SK-N-SH treated with all-trans-retinoic acid at 6 μM for 48 hours (cell line): ENCODE data around the gene ZBTB24.

Experiments
- ZNF8 ChIP-seq: fragments of 450-650 bp; formaldehyde crosslinking; IDR thresholded peaks from 2 replicates; pipeline ENCODE4 v1.5.0; 2020; ENCODE audit warnings: mild to moderate bottlenecking, moderate library complexity
- TF ChIP-seq, protein P1 (sequence below): fragments of 250-450 bp; sonication (Bioruptor Pico); IDR thresholded peaks from 2 replicates; pipeline ENCODE4 v1.8.0; 2020; ENCODE audit warnings: mild to moderate bottlenecking, moderate library complexity, borderline replicate concordance

DNA sequence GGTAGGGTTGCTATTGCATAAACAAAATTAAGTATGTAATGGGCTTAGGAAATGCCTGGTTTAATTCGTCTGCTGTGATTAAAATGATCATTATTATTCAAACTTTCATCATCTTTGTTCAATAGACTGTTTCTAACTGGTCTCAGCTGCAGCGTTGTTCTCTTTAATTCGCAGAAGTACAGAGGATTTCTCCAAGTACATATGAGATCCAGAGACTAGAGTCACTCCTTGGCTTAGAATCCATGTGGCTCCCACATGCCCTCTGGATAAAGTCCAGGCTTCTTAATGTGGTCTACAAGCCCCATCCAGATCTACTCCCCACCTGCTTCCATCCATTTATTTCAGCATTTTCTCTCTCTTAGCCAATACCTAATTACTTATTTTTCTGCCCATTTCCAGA, 1.1 kb upstream of the ZBTB24 start:
- TF ChIP-seq, protein P1, sequence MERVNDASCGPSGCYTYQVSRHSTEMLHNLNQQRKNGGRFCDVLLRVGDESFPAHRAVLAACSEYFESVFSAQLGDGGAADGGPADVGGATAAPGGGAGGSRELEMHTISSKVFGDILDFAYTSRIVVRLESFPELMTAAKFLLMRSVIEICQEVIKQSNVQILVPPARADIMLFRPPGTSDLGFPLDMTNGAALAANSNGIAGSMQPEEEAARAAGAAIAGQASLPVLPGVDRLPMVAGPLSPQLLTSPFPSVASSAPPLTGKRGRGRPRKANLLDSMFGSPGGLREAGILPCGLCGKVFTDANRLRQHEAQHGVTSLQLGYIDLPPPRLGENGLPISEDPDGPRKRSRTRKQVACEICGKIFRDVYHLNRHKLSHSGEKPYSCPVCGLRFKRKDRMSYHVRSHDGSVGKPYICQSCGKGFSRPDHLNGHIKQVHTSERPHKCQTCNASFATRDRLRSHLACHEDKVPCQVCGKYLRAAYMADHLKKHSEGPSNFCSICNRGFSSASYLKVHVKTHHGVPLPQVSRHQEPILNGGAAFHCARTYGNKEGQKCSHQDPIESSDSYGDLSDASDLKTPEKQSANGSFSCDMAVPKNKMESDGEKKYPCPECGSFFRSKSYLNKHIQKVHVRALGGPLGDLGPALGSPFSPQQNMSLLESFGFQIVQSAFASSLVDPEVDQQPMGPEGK (CRISPR knock-in tag): no peak
- TF ChIP-seq ZNF8 (CRISPR knock-in tag): no peak
